ENCODE measurements around the gene PLD3. TPM values are rescaled to one million over a fixed set of nuclear protein-coding genes. Genes with fewer than 3 reads are reported as not detected.

Gene PLD3
- total and polyA plus RNA-seq, 2 experiments from 2014 or later, result 361 to 536 TPM

GRCh38 chr19:40411958-40412499, 63.5 kb downstream of the PLD3 start:
- no peak overlapping the region for H3K4me2 ChIP-seq (ENCODE audit: unreplicated experiment)
- 77 to 81% methylated on average over 7 to 8 of the region's 8 CpGs for WGBS, 2 experiments (ENCODE audit: low coverage in 1 of 2, low lambda C conversion rate in 2 of 2, missing lambda C conversion rate in 2 of 2)
- H3K4me3 ChIP-seq, result no peak overlapping the region
- no peaks in the 10 kb centered on the region for H3K79me2 ChIP-seq (ENCODE audit: insufficient read depth)
- no peak overlapping the region for H2AFZ ChIP-seq
- no peaks in the 10 kb centered on the region for H3F3A ChIP-seq (ENCODE audit: insufficient read depth)
- H3K9me3 ChIP-seq (ENCODE audit: low read depth), result no peaks in the 10 kb centered on the region
- H4K20me1 ChIP-seq (ENCODE audit: insufficient read depth), result no peaks in the 10 kb centered on the region
- in situ Hi-C loops (cut with MboI), result no loop called here
- no peaks in the 10 kb centered on the region for H3K4me1 ChIP-seq (ENCODE audit: insufficient read depth)
- H3K27ac ChIP-seq, result no peak overlapping the region
- H3K27me3 ChIP-seq (replicated peaks; ENCODE audit: insufficient read depth), result no peaks in the 10 kb centered on the region
- H3K36me3 ChIP-seq (ENCODE audit: low read depth), result no peaks in the 10 kb centered on the region
- H3K9me2 ChIP-seq (ENCODE audit: insufficient read depth), result no peaks in the 10 kb centered on the region
- DNase-seq, result no peak
- no peak for TF ChIP-seq EZH2phosphoT487 (IDR thresholded peaks at IDR 0.05; ENCODE audit: insufficient read depth, low read depth)
- no peak for TF ChIP-seq EZH2 (IDR thresholded peaks at IDR 0.05; ENCODE audit: insufficient read depth, poor library complexity, severe bottlenecking)
- no peak overlapping the region for H3K9ac ChIP-seq

DNA sequence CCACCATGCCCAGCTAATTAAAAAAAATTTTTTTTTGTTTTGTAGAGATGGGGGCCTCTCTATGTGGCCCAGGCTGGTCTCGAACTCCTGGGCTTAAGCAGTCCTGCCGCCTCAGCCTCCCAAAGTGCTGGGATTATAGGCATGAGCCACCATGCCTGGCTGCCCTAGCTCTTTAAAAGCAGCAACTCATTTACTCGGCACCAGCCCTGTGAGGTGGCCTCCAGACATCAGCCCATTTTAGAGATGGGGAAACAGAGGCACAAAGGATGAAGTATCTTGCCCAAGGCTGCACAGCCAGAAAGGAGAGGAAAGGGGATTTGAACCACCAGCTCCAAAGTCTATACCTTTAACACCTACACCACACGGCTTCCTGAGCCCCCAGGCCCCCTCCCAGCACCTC, 64.4 kb downstream of the PLD3 start:
- 51 to 57% methylated on average over 4 of the region's 4 CpGs for WGBS, 2 experiments (ENCODE audit: low coverage in 1 of 2, low lambda C conversion rate in 2 of 2, missing lambda C conversion rate in 2 of 2)
- in situ Hi-C loops (cut with MboI), result no loop called here
- Histone ChIP-seq H3K27ac (no peak overlapping the region), H4K20me1 (ENCODE audit: insufficient read depth) (no peaks in the 10 kb centered on the region), H3K9ac (no peak overlapping the region), H3K9me2 (ENCODE audit: insufficient read depth) (no peaks in the 10 kb centered on the region), H3F3A (ENCODE audit: insufficient read depth) (no peaks in the 10 kb centered on the region), H3K36me3 (ENCODE audit: low read depth) (no peaks in the 10 kb centered on the region), H3K4me2 (ENCODE audit: unreplicated experiment) (no peak overlapping the region), H3K4me1 (ENCODE audit: insufficient read depth) (no peaks in the 10 kb centered on the region), H3K4me3 (no peak overlapping the region), H2AFZ (no peak overlapping the region), H3K79me2 (ENCODE audit: insufficient read depth) (no peaks in the 10 kb centered on the region), H3K9me3 (ENCODE audit: low read depth) (no peaks in the 10 kb centered on the region), H3K27me3 (replicated peaks; ENCODE audit: insufficient read depth) (no peaks in the 10 kb centered on the region)
- TF ChIP-seq EZH2 (IDR thresholded peaks at IDR 0.05; ENCODE audit: insufficient read depth, poor library complexity, severe bottlenecking) (no peak), EZH2phosphoT487 (IDR thresholded peaks at IDR 0.05; ENCODE audit: insufficient read depth, low read depth) (no peak)
- no peak for DNase-seq

DNA sequence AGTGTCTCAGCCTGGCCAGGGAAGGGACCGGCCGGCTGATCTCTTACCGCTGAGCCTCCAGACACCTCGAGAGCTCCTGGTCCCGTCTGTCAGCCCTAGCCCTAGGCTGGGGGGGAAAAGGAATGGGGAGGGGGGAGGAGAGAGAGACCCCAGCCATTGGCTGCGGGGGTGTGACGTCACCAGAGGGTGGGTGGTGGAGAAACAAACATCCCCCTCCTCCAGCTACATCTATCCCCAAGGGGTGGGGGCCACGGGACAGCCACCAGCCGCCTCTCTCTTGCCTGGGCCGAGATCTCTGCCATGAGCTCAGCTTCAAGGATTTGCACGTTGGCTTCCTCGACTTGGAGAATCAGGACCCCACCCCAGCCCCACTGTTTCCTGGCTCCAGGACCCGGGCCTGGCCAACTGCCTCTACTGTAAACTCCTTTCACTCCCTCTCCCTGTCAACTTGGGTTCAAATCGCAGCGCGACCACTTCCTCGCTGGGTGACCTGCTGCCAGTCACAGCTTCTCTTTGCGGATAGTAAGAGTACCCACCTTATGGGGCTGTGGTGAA, 64.9 kb downstream of the PLD3 start, which contains the start of gene PRX:
TSS of gene PRX (minus strand) at position 88 of the 555 bp plus-strand sequence. CDS start 5,446 bp downstream, outside the sequence.
- in situ Hi-C loops (cut with MboI), result no loop called here
- Histone ChIP-seq H3K4me1 (ENCODE audit: insufficient read depth) (no peaks in the 10 kb centered on the region), H3K9me3 (ENCODE audit: low read depth) (no peaks in the 10 kb centered on the region), H3K36me3 (ENCODE audit: low read depth) (no peaks in the 10 kb centered on the region), H3K27ac (no peak within 1 kb of the TSS), H3K4me2 (ENCODE audit: unreplicated experiment) (no peak within 1 kb of the TSS), H3K9me2 (ENCODE audit: insufficient read depth) (no peaks in the 10 kb centered on the region), H3K27me3 (replicated peaks; ENCODE audit: insufficient read depth) (no peaks in the 10 kb centered on the region), H3F3A (ENCODE audit: insufficient read depth) (no peaks in the 10 kb centered on the region), H4K20me1 (ENCODE audit: insufficient read depth) (no peaks in the 10 kb centered on the region), H3K79me2 (ENCODE audit: insufficient read depth) (no peaks in the 10 kb centered on the region), H3K9ac (no peak within 1 kb of the TSS), H2AFZ (no peak within 1 kb of the TSS), H3K4me3 (no peak within 1 kb of the TSS)
- TF ChIP-seq EZH2 (IDR thresholded peaks at IDR 0.05; ENCODE audit: insufficient read depth, poor library complexity, severe bottlenecking) (no peak), EZH2phosphoT487 (IDR thresholded peaks at IDR 0.05; ENCODE audit: insufficient read depth, low read depth) (no peak)
- WGBS, 2 experiments (ENCODE audit: low coverage in 1 of 2, low lambda C conversion rate in 2 of 2, missing lambda C conversion rate in 2 of 2), result 37 to 40% methylated on average over 14 to 18 of the region's 18 CpGs
- no peak for DNase-seq

- H3K79me2 ChIP-seq (ENCODE audit: insufficient read depth), result no peaks in the 10 kb centered on the region
- H3K4me3 ChIP-seq, result no peak overlapping the region
- no peaks in the 10 kb centered on the region for H3K36me3 ChIP-seq (ENCODE audit: low read depth)
- TF ChIP-seq EZH2 (IDR thresholded peaks at IDR 0.05; ENCODE audit: insufficient read depth, poor library complexity, severe bottlenecking) (no peak), EZH2phosphoT487 (IDR thresholded peaks at IDR 0.05; ENCODE audit: insufficient read depth, low read depth) (no peak)
- no peak overlapping the region for H3K9ac ChIP-seq
- H3K9me3 ChIP-seq (ENCODE audit: low read depth), result no peaks in the 10 kb centered on the region
- no peaks in the 10 kb centered on the region for H3K9me2 ChIP-seq (ENCODE audit: insufficient read depth)
- no peaks in the 10 kb centered on the region for H3K27me3 ChIP-seq (replicated peaks; ENCODE audit: insufficient read depth)
- H3K4me1 ChIP-seq (ENCODE audit: insufficient read depth), result no peaks in the 10 kb centered on the region
- no peaks in the 10 kb centered on the region for H4K20me1 ChIP-seq (ENCODE audit: insufficient read depth)
- 69 to 72% methylated on average over 21 of the region's 21 CpGs for WGBS, 2 experiments (ENCODE audit: low coverage in 1 of 2, low lambda C conversion rate in 2 of 2, missing lambda C conversion rate in 2 of 2)
- no peak for DNase-seq
- H3K4me2 ChIP-seq (ENCODE audit: unreplicated experiment), result no peak overlapping the region
- no peak overlapping the region for H3K27ac ChIP-seq
- in situ Hi-C loops (cut with MboI), result no loop called here
- H2AFZ ChIP-seq, result no peak overlapping the region
- H3F3A ChIP-seq (ENCODE audit: insufficient read depth), result no peaks in the 10 kb centered on the region
Observed at GRCh38 chr19:40414542-40415535, 66.3 kb downstream of the PLD3 start.
